K562 (cell line): ENCODE results near the gene ROMO1. TPM values are rescaled to one million over a fixed set of nuclear protein-coding genes. Genes with fewer than 3 reads are reported as not detected.

Source experiments
- ATAC-seq: fragments of 200-7000 bp; cut with Tn5 transposase; 3 replicates; pipeline ENCODE4 v1.9.1; 2020; ENCODE audit warnings: moderate library complexity
- BruUV-seq: library from RNA; stranded (reverse); fragments of 400-500 nt; replicated peaks from 2 replicates; lab custom pipeline; 2021; lab: Mats Ljungman, UMichigan
- CTCF ChIA-PET: fragments of 300-600 bp; formaldehyde crosslinking; extraction: SDS; loops from one replicate; lab custom pipeline; 2021; ENCODE audit warnings: low intra/inter-chr PET ratio; lab: Yijun Ruan, JAX
- POLR2A ChIA-PET: fragments of 300-600, 350-650 bp; sonication (Branson Sonifier 250); formaldehyde crosslinking; extraction: SDS; loops from one replicate; lab custom pipeline; 2021; ENCODE audit warnings: antibody characterized with exemption, inconsistent platforms; lab: Yijun Ruan, JAX
- DNase-seq, 4 experiments: peaks; one replicate each; pipeline versions ENCODE4 v3.0.0 to v3.0.0-alpha.2; 2011 to 2018; ENCODE audit warnings: low spot score in 3 of 4, mixed read lengths in 3 of 4; ENCODE audit errors: extremely low read depth in 1 of 4
- FAIRE-seq: peaks from 2 replicates; lab custom pipeline; 2011; peaks lifted over from hg19 to GRCh38; lab: Jason Lieb, UNC
- H2AFZ ChIP-seq: 2 replicates; pipeline ENCODE4 v1.6.0; 2011; ENCODE audit warnings: low read depth, low read length, control low read depth, inconsistent platforms
- H3K27ac ChIP-seq: fragments of 200-600 bp; 3 replicates; pipeline ENCODE4 v1.8.0; 2011; ENCODE audit warnings: low read depth, mild to moderate bottlenecking, control low read depth, inconsistent platforms, low read length, moderate library complexity, mixed read lengths; ENCODE audit errors: extremely low read depth
- H3K27me3 ChIP-seq, 2 experiments: fragments of 300-600 bp in 1 of 2; 2 replicates in 1 of 2; 3 replicates in 1 of 2; pipeline versions ENCODE4 v1.6.0 to v1.8.0; 2011; ENCODE audit warnings: inconsistent platforms in 2 of 2, low read length in 2 of 2, mild to moderate bottlenecking in 1 of 2, mixed read lengths in 1 of 2, moderate library complexity in 1 of 2; ENCODE audit not compliant: control insufficient read depth in 2 of 2, insufficient read depth in 2 of 2
- H3K36me3 ChIP-seq: fragments of 300-600 bp; 3 replicates; pipeline ENCODE4 v1.8.0; 2011; ENCODE audit warnings: mild to moderate bottlenecking, low read length, inconsistent platforms; ENCODE audit not compliant: control insufficient read depth, insufficient read depth
- H3K4me1 ChIP-seq, 2 experiments: fragments of 200-600 bp in 1 of 2; replicated peaks in 1 of 2; 2 replicates in 1 of 2; 3 replicates in 1 of 2; pipeline versions ENCODE4 v1.5.1 to v1.8.0; 2011; ENCODE audit warnings: inconsistent platforms in 2 of 2, low read length in 2 of 2, mild to moderate bottlenecking in 1 of 2, mixed read lengths in 1 of 2, moderate library complexity in 1 of 2; ENCODE audit not compliant: control insufficient read depth in 2 of 2, insufficient read depth in 2 of 2
- H3K4me2 ChIP-seq: 2 replicates; pipeline ENCODE4 v1.6.1; 2011; ENCODE audit warnings: low read length, control low read depth, inconsistent platforms, mixed read lengths; ENCODE audit not compliant: insufficient read depth
- H3K4me3 ChIP-seq: fragments of 200-600 bp; sonication (generic), shearing (Covaris generic); 2 replicates; pipeline ENCODE4 v1.5.1; 2016; ENCODE audit warnings: control low read depth, inconsistent platforms
- H3K79me2 ChIP-seq: fragments of 200-600 bp; 3 replicates; pipeline ENCODE4 v1.8.0; 2011; ENCODE audit warnings: low read length, inconsistent platforms; ENCODE audit not compliant: control insufficient read depth, insufficient read depth
- H3K9ac ChIP-seq, 2 experiments: 2 replicates each; pipeline versions ENCODE4 v1.6.0 to v1.6.1; 2011; ENCODE audit warnings: low read depth in 2 of 2, low read length in 2 of 2, control low read depth in 1 of 2, inconsistent platforms in 1 of 2, mild to moderate bottlenecking in 1 of 2, mixed read lengths in 1 of 2; ENCODE audit not compliant: insufficient read depth in 1 of 2
- H3K9me1 ChIP-seq: one replicate; pipeline ENCODE4 v1.6.0; 2011; ENCODE audit warnings: inconsistent platforms, mild to moderate bottlenecking, low read length, moderate library complexity; ENCODE audit not compliant: control insufficient read depth, insufficient read depth
- H3K9me3 ChIP-seq: replicated peaks from 2 replicates; pipeline ENCODE4 v1.5.1; 2011; ENCODE audit warnings: low read depth, low read length, inconsistent platforms; ENCODE audit not compliant: control insufficient read depth, insufficient read depth
- H4K20me1 ChIP-seq: replicated peaks from 2 replicates; pipeline ENCODE4 v1.6.1; 2011; ENCODE audit warnings: low read length, inconsistent platforms, mixed read lengths; ENCODE audit not compliant: control insufficient read depth, insufficient read depth
- ARID2 ChIP-seq: fragments of 450-650 bp; IDR thresholded peaks from 2 replicates; pipeline ENCODE4 v1.6.1; 2017; ENCODE audit warnings: antibody characterized with exemption, mild to moderate bottlenecking
- CREM ChIP-seq: IDR thresholded peaks from 2 replicates; pipeline ENCODE4 v1.6.1; 2014; ENCODE audit warnings: antibody characterized with exemption, low read depth
- E2F5 ChIP-seq: sonication (generic); formaldehyde crosslinking; IDR thresholded peaks from 2 replicates; pipeline ENCODE4 v1.8.0; 2022; ENCODE audit warnings: mild to moderate bottlenecking, missing genetic modification reagents
- KAT7 ChIP-seq: sonication (generic); formaldehyde crosslinking; IDR thresholded peaks from 2 replicates; pipeline ENCODE4 v1.8.0; 2022; ENCODE audit warnings: missing genetic modification reagents, mild to moderate bottlenecking, borderline replicate concordance
- KLF13 ChIP-seq: fragments of 450-650 bp; IDR thresholded peaks from 2 replicates; pipeline ENCODE4 v1.6.1; 2016; ENCODE audit warnings: missing genetic modification characterization, low read depth, mild to moderate bottlenecking, missing compliant biosample characterization, moderate library complexity, borderline replicate concordance
- NELFE ChIP-seq: IDR thresholded peaks from 2 replicates; pipeline ENCODE4 v1.6.1; 2011; ENCODE audit warnings: mild to moderate bottlenecking; ENCODE audit not compliant: insufficient read depth, insufficient read length
- NFIC ChIP-seq: fragments of 450-650 bp; IDR thresholded peaks from 2 replicates; pipeline ENCODE4 v1.6.1; 2017; ENCODE audit warnings: mild to moderate bottlenecking, inconsistent platforms
- TARDBP ChIP-seq: fragments of 450-650 bp; IDR thresholded peaks from 2 replicates; pipeline ENCODE4 v1.6.1; 2016
- ZNF121 ChIP-seq: sonication (generic); formaldehyde crosslinking; conservative IDR thresholded peaks from 2 replicates; pipeline ENCODE4 v1.8.0; 2022; ENCODE audit warnings: missing genetic modification reagents
- ZNF408 ChIP-seq: fragments of 250-450 bp; sonication (Bioruptor Pico); IDR thresholded peaks from 2 replicates; pipeline ENCODE4 v1.4.0; 2020; ENCODE audit warnings: low read depth, mild to moderate bottlenecking, moderate library complexity
- WGBS: fragments of 100-300 bp; shearing (Covaris generic); methylation state at CpG from one replicate; pipeline ENCODE4 v1.1.6; 2016; ENCODE audit warnings: low coverage, mixed read lengths; ENCODE audit not compliant: insufficient coverage; ENCODE audit errors: missing lambda C conversion rate; 5-methylcytosine and 5-hydroxymethylcytosine counted together
- in situ Hi-C: fragments of 300-500 bp; cut with MboI; formaldehyde crosslinking; loops from 4 replicates; pipeline ENCODE4 v1.15.0; 2018; ENCODE audit warnings: inconsistent platforms, mixed read lengths
- intact Hi-C: fragments of 100-400 bp; cut with micrococcal nuclease; formaldehyde crosslinking; loops from 2 replicates; pipeline ENCODE4 v1.14.2; 2022
- polyA plus RNA-seq, 8 experiments: library from polyadenylated mRNA; depleted of rRNA in 4 of 8; stranded (reverse) in 5 of 8; unstranded in 3 of 8; fragments of >200 nt; fragmentation: Nextera tagmentation in 2 of 8; fragmentation: Illumina TruSeq in 1 of 8; extraction: Ambion mirVana in 2 of 8; extraction: Trizol in 1 of 8; gene quantifications; 2 replicates each; pipeline versions ENCODE4 v1.2.1 to v1.2.3, GENCODE V29; 2011 to 2014; ENCODE audit warnings: inconsistent platforms in 1 of 8, missing spikeins in 1 of 8
- total RNA-seq, 7 experiments: library from RNA; depleted of rRNA in 6 of 7; stranded (reverse); fragments of >200 nt in 6 of 7; fragmentation: Illumina TruSeq in 2 of 7; extraction: Trizol in 2 of 7; gene quantifications; 2 replicates each; pipeline versions ENCODE4 v1.2.1 to v1.2.3, GENCODE V29; 2011 to 2021; ENCODE audit warnings: low replicate concordance in 1 of 7
- TF ChIP-seq, protein P1 (sequence below): IDR thresholded peaks from 2 replicates; pipeline ENCODE4 v1.6.1; 2011; ENCODE audit not compliant: insufficient read length; ENCODE audit errors: extremely low read depth

ROMO1 gene
- total and polyA plus RNA-seq, 9 of the 15 experiments (the other 6 are each of a cell fraction or from before 2014, with no cell fraction given), result 31.8 to 741 (median 226) TPM

DNA sequence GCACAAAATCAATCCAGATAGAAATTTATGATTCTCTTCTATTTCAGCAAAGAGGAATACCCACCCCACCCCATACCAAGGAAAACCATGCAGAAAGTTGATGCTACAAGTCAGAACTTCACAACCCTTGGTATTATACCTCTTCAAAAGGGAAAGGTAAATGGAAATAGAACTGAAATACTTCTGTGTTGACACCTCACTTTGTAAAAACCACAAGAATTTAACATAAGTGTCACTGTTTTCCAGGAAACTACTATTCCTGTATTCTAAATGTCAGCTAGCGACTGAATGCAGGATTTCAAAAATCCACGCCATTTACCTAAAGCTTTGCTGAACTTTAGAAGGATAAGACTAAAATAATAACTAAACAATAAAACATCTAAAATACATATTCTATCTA, 38.2 kb upstream of the ROMO1 start:
- no peaks in the 10 kb centered on the region for H3K9me3 ChIP-seq
- peak overlapping the region in 1 of 2 experiments; percentile 92; a peak in 2 of 4 replicates for H3K9ac ChIP-seq
- H2AFZ ChIP-seq, result no peak overlapping the region
- no peaks in the 10 kb centered on the region for H3K9me1 ChIP-seq
- FAIRE-seq (peak; percentile 6), ATAC-seq (no peak), DNase-seq (no peak)
- CTCF ChIA-PET, result no interaction called here
- intact Hi-C loops (loop anchor here (5.0 kb wide), 1 partner anchor 44 kb away; the partner anchor contains the start of gene SPAG4), in situ Hi-C loops (no loop called here)
- POLR2A ChIA-PET, result interaction anchor here (0.9 to 1.5 kb wide), 5 partner anchors 19 to 163 kb away, joined by 3 to 4 read pairs (median 3); partner anchors contain the start of gene RBM39
- peaks cover 46% of the 10 kb centered on the region for H4K20me1 ChIP-seq
- H3K27me3 ChIP-seq, result no peaks in the 10 kb centered on the region
- H3K4me2 ChIP-seq, result peak overlapping the region; percentile 89
- TF ChIP-seq KLF13 (tag), result no peak
- TF ChIP-seq, protein P1, sequence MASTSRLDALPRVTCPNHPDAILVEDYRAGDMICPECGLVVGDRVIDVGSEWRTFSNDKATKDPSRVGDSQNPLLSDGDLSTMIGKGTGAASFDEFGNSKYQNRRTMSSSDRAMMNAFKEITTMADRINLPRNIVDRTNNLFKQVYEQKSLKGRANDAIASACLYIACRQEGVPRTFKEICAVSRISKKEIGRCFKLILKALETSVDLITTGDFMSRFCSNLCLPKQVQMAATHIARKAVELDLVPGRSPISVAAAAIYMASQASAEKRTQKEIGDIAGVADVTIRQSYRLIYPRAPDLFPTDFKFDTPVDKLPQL, result no peak
- no peak for TF ChIP-seq NELFE
- no peak for TF ChIP-seq ZNF408
- TF ChIP-seq ARID2, result no peak
- no peak for TF ChIP-seq TARDBP
- no peak for TF ChIP-seq KAT7 (CRISPR knock-in tag)
- no peak for TF ChIP-seq E2F5 (CRISPR knock-in tag)
- no peak for TF ChIP-seq CREM
- no peak for TF ChIP-seq ZNF121 (CRISPR knock-in tag)
- TF ChIP-seq NFIC, result no peak
- no TSS peak for BruUV-seq
- peaks cover 17% of the 10 kb centered on the region; the same call in 2 of the 3 replicates for H3K36me3 ChIP-seq
- WGBS, result 25% methylated on average over 2 of the region's 2 CpGs
- H3K4me1 ChIP-seq, result peaks cover 22 to 24% of the 10 kb centered on the region in 2 experiments; a peak in 4 of 5 replicates
- H3K27ac ChIP-seq, result no peak overlapping the region
- H3K79me2 ChIP-seq, result peaks cover 91% of the 10 kb centered on the region
- H3K4me3 ChIP-seq, result peak overlapping the region; percentile 57; the same call in 1 of the 2 replicates
